Dendritic cell treated with granulocyte-macrophage colony-stimulating factor and Interleukin-4, amounts not matched to agents 40 ng/mL and 50 ng/mL, for 4 days (primary cell): ENCODE results near the gene CACNA1D.
A peak's percentile ranks its signal among the peaks of the same experiment; 100 is the strongest.

Experiments used
- H3K27ac Mint-ChIP-seq: one replicate; pipeline ENCODE4 v1.8.0; 2022; ENCODE audit warnings: mild to moderate bottlenecking, mixed read lengths
- H3K27me3 Mint-ChIP-seq: one replicate; pipeline ENCODE4 v1.8.0; 2022; ENCODE audit warnings: mild to moderate bottlenecking, mixed read lengths
- H3K36me3 Mint-ChIP-seq: one replicate; pipeline ENCODE4 v1.8.0; 2022; ENCODE audit warnings: low read depth, mixed read lengths
- H3K4me1 Mint-ChIP-seq: one replicate; pipeline ENCODE4 v1.8.0; 2022; ENCODE audit warnings: low read depth, mixed read lengths
- H3K4me3 Mint-ChIP-seq: one replicate; pipeline ENCODE4 v1.8.0; 2022; ENCODE audit warnings: mild to moderate bottlenecking, moderate library complexity, mixed read lengths
- H3K9me3 Mint-ChIP-seq: one replicate; pipeline ENCODE4 v1.8.0; 2022; ENCODE audit warnings: mixed read lengths
- intact Hi-C: fragments of 100-400 bp; cut with micrococcal nuclease; formaldehyde crosslinking; loops from one replicate; pipeline ENCODE4 v1.15.0; 2022

CACNA1D gene

GRCh38 chr3:53768478-53769459 lies 274.4 kb downstream of the CACNA1D start:
- no peak overlapping the region for H3K27ac Mint-ChIP-seq
- peaks cover 50% of the 10 kb centered on the region for H3K27me3 Mint-ChIP-seq
- intact Hi-C loops, result no loop called here
- peaks cover 24% of the 10 kb centered on the region for H3K4me1 Mint-ChIP-seq
- peaks cover 36% of the 10 kb centered on the region for H3K36me3 Mint-ChIP-seq
- H3K9me3 Mint-ChIP-seq, result no peaks in the 10 kb centered on the region
- H3K4me3 Mint-ChIP-seq, result no peak overlapping the region

- Mint-ChIP-seq H3K27ac (no peak overlapping the region), H3K27me3 (peaks cover 46% of the 10 kb centered on the region), H3K36me3 (peaks cover 31% of the 10 kb centered on the region), H3K4me1 (peaks cover 35% of the 10 kb centered on the region), H3K9me3 (no peaks in the 10 kb centered on the region), H3K4me3 (no peak overlapping the region)
- intact Hi-C loops, result no loop called here
Measured at GRCh38 chr3:53772562-53772961, 278.2 kb downstream of the CACNA1D start.

GRCh38 chr3:53773021-53773436 lies 278.6 kb downstream of the CACNA1D start:
- no peak overlapping the region for H3K4me3 Mint-ChIP-seq
- no peaks in the 10 kb centered on the region for H3K9me3 Mint-ChIP-seq
- peak overlapping the region; percentile 3 for H3K27ac Mint-ChIP-seq
- peaks cover 31% of the 10 kb centered on the region for H3K36me3 Mint-ChIP-seq
- peaks cover 42% of the 10 kb centered on the region for H3K27me3 Mint-ChIP-seq
- peaks cover 32% of the 10 kb centered on the region for H3K4me1 Mint-ChIP-seq
- intact Hi-C loops, result no loop called here

DNA sequence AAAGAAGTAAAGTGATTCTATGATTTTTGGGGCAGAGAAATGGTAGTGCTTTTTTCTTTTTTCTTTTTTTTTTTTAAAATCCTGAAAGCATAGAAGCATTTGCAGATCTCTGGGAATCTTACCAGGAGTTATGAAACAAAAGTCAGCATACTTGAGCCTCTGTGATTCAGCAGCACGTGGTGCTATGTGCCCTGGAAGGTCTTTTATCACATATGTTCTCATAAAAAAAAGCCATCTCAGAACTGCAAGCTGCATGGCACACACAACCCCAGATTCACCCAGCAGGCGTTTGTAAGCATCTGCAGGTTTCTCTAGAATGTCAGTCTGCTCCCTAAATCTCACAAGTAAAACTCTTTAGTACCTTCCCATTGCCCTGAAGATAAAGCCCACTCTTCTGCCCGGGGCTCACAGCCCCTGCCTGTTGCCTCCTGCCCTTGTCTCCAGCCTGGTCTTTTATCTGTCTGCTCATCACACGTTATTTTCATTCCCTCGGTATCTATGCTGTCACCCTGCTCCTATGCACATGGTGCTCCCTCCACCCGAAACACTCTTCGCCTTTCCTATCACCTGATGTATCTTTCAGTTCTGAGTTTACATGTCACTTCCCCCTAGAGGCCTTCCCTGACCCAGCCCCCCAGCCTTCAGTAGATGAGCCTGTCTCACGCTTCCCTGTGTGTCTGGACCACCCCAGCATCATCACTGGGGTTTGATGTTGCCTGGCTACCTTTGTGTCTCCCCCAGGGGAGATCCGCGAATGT lies 279.4 kb downstream of the CACNA1D start:
- peaks cover 31% of the 10 kb centered on the region for H3K4me1 Mint-ChIP-seq
- intact Hi-C loops, result no loop called here
- H3K4me3 Mint-ChIP-seq, result no peak overlapping the region
- peaks cover 30% of the 10 kb centered on the region for H3K36me3 Mint-ChIP-seq
- no peaks in the 10 kb centered on the region for H3K9me3 Mint-ChIP-seq
- peak overlapping the region; percentile 3 for H3K27ac Mint-ChIP-seq
- H3K27me3 Mint-ChIP-seq, result peaks cover 36% of the 10 kb centered on the region

DNA sequence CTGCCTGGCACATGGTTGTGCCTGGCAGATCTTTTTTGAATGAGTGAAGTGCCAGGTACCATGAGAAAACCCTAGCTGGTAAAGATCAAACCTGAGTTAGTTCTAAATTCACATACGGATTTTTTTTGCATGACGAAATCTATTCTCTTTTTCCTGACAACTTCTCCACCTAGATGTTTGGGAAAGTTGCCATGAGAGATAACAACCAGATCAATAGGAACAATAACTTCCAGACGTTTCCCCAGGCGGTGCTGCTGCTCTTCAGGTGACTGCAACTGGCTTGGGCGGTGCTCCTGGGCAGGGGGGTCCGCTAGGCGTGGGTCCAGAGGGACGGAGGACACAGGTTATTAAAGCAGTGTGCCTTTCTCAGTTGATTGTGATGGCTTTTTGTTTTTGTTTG lies 280.0 kb downstream of the CACNA1D start:
- no peaks in the 10 kb centered on the region for H3K9me3 Mint-ChIP-seq
- H3K27me3 Mint-ChIP-seq, result peaks cover 30% of the 10 kb centered on the region
- peaks cover 24% of the 10 kb centered on the region for H3K36me3 Mint-ChIP-seq
- H3K27ac Mint-ChIP-seq, result peak overlapping the region; percentile 3
- peaks cover 31% of the 10 kb centered on the region for H3K4me1 Mint-ChIP-seq
- intact Hi-C loops, result no loop called here
- no peak overlapping the region for H3K4me3 Mint-ChIP-seq

GRCh38 chr3:53775018-53775417 lies 280.6 kb downstream of the CACNA1D start:
- intact Hi-C loops, result no loop called here
- Mint-ChIP-seq H3K36me3 (peaks cover 24% of the 10 kb centered on the region), H3K4me1 (peaks cover 31% of the 10 kb centered on the region), H3K9me3 (no peaks in the 10 kb centered on the region), H3K4me3 (no peak overlapping the region), H3K27me3 (peaks cover 25% of the 10 kb centered on the region), H3K27ac (no peak overlapping the region)

DNA sequence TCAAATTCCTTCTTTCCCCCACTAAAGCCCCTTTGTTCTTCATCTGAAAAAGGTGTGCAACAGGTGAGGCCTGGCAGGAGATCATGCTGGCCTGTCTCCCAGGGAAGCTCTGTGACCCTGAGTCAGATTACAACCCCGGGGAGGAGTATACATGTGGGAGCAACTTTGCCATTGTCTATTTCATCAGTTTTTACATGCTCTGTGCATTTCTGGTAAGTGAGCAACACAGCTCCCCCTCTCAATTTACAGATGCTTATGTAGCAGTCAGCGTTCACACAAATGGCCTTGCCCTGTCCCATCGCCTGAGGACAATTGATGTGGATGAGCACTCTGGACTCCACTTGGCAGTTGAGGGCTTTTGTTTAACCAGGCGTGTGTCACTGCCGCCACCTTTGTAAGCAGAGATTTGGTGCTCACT lies 281.4 kb downstream of the CACNA1D start:
- peaks cover 22% of the 10 kb centered on the region for H3K27me3 Mint-ChIP-seq
- intact Hi-C loops, result no loop called here
- no peaks in the 10 kb centered on the region for H3K9me3 Mint-ChIP-seq
- H3K27ac Mint-ChIP-seq, result no peak overlapping the region
- no peak overlapping the region for H3K4me3 Mint-ChIP-seq
- peaks cover 22% of the 10 kb centered on the region for H3K36me3 Mint-ChIP-seq
- H3K4me1 Mint-ChIP-seq, result peaks cover 28% of the 10 kb centered on the region

- H3K27me3 Mint-ChIP-seq, result peaks cover 22% of the 10 kb centered on the region
- no peak overlapping the region for H3K27ac Mint-ChIP-seq
- H3K4me3 Mint-ChIP-seq, result no peak overlapping the region
- H3K36me3 Mint-ChIP-seq, result peaks cover 22% of the 10 kb centered on the region
- intact Hi-C loops, result no loop called here
- no peaks in the 10 kb centered on the region for H3K9me3 Mint-ChIP-seq
- peaks cover 28% of the 10 kb centered on the region for H3K4me1 Mint-ChIP-seq
Measured at GRCh38 chr3:53776494-53777101, 282.2 kb downstream of the CACNA1D start.

DNA sequence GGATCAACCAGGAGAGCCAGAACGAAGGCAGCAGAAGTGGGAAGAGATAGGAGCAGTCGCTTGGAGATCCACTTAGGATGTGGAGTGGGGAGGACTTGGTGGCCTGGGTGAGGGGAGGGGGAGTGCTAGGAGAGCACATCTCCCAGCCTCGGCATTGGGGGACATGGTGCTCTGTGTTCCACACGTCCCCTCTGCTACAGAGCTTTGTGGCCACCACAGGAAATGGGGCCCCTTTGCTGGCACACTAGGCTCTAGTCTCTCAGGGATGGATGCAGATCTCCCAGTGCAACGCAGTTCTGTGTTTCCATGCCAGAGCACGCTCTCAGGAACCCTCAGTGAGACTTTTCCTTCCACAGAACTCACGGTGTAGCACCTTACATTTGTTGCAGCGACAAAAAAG lies 283.1 kb downstream of the CACNA1D start:
- peaks cover 19% of the 10 kb centered on the region for H3K27me3 Mint-ChIP-seq
- peaks cover 22% of the 10 kb centered on the region for H3K36me3 Mint-ChIP-seq
- no peak overlapping the region for H3K27ac Mint-ChIP-seq
- H3K4me3 Mint-ChIP-seq, result no peak overlapping the region
- H3K9me3 Mint-ChIP-seq, result no peaks in the 10 kb centered on the region
- intact Hi-C loops, result no loop called here
- H3K4me1 Mint-ChIP-seq, result peaks cover 28% of the 10 kb centered on the region

DNA sequence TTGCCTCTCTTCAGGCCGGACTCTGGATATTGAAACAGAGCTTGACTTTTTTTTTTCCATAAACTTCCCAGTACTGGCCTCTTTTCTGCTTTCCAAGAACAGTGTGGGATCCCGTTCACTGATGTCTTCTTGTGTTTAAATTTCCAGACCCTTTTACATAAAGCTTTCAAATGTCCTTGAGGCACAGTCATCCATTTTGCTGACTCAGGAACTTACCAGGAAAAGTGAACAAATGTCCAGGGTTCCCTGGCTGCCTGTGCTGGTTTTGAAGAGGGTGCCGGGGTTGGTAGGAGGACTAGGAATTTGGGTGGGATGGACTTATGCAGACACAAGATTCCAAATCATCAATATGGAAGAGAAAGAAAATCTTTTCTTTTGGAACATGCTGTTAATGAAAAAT lies 283.7 kb downstream of the CACNA1D start:
- H3K27ac Mint-ChIP-seq, result no peak overlapping the region
- H3K27me3 Mint-ChIP-seq, result peaks cover 19% of the 10 kb centered on the region
- peaks cover 26% of the 10 kb centered on the region for H3K36me3 Mint-ChIP-seq
- H3K4me1 Mint-ChIP-seq, result peaks cover 22% of the 10 kb centered on the region
- intact Hi-C loops, result no loop called here
- no peaks in the 10 kb centered on the region for H3K9me3 Mint-ChIP-seq
- no peak overlapping the region for H3K4me3 Mint-ChIP-seq

DNA sequence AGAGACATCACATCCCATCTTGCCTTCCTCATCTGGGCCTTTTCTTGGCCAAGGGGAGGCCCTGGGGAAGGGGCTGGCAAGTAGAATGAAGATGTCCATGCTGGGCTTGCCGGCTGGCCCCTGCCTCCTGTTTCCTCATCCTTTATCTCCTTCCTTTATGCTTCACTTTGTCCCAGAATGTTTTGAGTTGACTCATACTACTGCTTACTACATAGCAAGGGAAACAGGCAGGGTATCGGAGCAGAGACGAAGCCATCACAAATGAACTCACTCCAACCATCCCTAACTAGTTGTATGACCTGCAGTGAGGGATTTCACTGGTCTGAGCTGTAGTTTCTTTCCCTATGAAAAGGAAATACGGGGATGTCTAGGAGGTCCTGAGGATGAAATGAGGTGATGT lies 285.8 kb downstream of the CACNA1D start:
- intact Hi-C loops, result no loop called here
- Mint-ChIP-seq H3K9me3 (no peaks in the 10 kb centered on the region), H3K27ac (no peak overlapping the region), H3K36me3 (peaks cover 38% of the 10 kb centered on the region), H3K27me3 (peaks cover 22% of the 10 kb centered on the region), H3K4me1 (peaks cover 15% of the 10 kb centered on the region), H3K4me3 (no peak overlapping the region)

DNA sequence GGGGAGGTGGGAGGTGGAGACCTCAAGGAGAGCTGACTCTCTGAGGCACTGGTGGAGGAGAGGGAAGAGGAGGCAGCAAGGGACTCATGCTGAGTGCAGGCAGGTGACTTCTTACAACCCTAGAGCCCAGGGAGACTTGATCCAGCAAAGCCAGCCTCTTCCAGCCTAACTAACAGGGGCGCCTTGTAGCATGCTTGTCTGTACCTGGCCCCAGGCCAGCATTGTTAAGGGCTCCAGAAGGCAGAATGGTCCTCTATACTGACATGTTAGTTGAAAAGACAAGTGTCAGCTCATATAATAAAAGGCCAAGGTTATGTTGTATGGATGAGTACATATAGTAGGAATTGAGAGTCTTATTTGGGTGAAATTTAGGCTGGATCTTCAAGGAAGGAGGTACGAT lies 286.4 kb downstream of the CACNA1D start:
- Mint-ChIP-seq H3K9me3 (no peaks in the 10 kb centered on the region), H3K4me1 (peaks cover 15% of the 10 kb centered on the region), H3K4me3 (no peak overlapping the region), H3K27ac (no peak overlapping the region), H3K36me3 (peaks cover 38% of the 10 kb centered on the region), H3K27me3 (peaks cover 22% of the 10 kb centered on the region)
- intact Hi-C loops, result no loop called here

DNA sequence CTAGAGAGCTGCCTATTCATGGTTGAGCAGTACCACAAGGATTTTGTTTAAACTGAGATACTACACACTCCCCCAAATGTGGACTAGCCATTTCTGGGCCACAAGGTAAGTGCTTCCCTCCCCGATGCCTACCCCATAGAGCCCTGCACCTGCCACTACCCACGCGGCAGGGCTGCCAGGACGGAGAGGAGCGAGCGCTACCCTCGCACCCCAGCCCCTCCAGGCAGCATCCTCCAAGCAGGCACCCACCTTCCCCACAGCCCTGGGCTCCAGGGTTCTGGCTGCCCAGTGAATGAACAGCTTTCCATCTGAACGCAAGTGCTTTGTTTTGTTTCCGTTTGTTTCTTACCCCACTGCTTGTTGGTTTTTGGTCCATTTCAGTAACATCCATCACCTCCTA lies 292.6 kb downstream of the CACNA1D start:
- Mint-ChIP-seq H3K36me3 (peaks cover 16% of the 10 kb centered on the region), H3K27me3 (peaks cover 41% of the 10 kb centered on the region), H3K4me3 (no peak overlapping the region), H3K27ac (no peak overlapping the region), H3K4me1 (peaks cover 20% of the 10 kb centered on the region), H3K9me3 (no peaks in the 10 kb centered on the region)
- intact Hi-C loops, result no loop called here

DNA sequence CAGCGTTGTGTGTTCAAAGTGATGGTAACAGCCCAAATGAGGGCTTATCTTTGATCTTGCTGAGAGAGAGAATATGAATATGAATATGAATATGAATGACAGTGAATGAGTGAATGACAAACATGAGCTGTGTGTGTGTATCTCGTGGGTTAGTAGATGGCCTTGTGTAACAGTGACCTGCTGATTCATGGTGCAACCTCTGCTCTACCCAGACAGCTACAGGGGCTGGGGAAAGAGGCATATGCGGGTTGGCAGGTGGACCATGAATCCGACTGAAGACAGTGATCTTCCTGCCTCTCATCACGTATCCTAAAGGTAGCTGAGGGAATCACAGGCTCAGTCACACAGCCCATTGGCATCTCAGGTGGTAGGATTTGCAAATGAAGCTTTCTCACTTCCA lies 293.6 kb downstream of the CACNA1D start:
- H3K36me3 Mint-ChIP-seq, result peaks cover 13% of the 10 kb centered on the region

More for the DNA sequence above, 293.6 kb downstream of the CACNA1D start:
- peaks cover 39% of the 10 kb centered on the region for H3K27me3 Mint-ChIP-seq
- peaks cover 20% of the 10 kb centered on the region for H3K4me1 Mint-ChIP-seq
- no peak overlapping the region for H3K4me3 Mint-ChIP-seq
- H3K27ac Mint-ChIP-seq, result no peak overlapping the region
- intact Hi-C loops, result no loop called here
- H3K9me3 Mint-ChIP-seq, result no peaks in the 10 kb centered on the region
